Neural progenitor cell (in vitro differentiated cells): ENCODE data around the gene TRPC4.

ENCODE experiments used
- EZH2phosphoT487 ChIP-seq: fragments of 200-600 bp; sonication (generic); IDR thresholded peaks from 2 replicates; pipeline ENCODE4 v1.6.1; 2017; ENCODE audit warnings: antibody characterized with exemption
- TF ChIP-seq, protein P1 (sequence below): fragments of 200-600 bp; sonication (generic); IDR thresholded peaks from 2 replicates; pipeline ENCODE4 v1.5.1; 2017; ENCODE audit warnings: antibody characterized with exemption, mild to moderate bottlenecking

DNA sequence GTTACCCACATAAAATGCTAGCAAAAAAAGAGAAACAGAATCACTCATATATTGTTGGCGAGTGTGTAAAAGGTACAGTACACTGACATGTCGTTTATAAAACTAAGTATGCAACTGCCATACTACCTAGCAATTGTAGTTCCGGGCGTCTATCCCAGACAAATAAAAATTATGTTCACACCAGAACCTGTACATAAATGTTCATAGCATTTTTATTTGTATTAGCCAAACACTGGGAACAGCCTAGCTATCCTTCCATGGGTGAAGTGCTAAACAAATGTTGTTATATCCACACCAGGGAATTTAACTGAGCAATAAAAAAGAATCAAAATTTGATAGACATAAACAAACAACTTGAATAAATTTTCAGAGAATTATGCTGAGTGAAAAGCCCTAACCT lies 242.1 kb downstream of the TRPC4 start:
- TF ChIP-seq, protein P1, sequence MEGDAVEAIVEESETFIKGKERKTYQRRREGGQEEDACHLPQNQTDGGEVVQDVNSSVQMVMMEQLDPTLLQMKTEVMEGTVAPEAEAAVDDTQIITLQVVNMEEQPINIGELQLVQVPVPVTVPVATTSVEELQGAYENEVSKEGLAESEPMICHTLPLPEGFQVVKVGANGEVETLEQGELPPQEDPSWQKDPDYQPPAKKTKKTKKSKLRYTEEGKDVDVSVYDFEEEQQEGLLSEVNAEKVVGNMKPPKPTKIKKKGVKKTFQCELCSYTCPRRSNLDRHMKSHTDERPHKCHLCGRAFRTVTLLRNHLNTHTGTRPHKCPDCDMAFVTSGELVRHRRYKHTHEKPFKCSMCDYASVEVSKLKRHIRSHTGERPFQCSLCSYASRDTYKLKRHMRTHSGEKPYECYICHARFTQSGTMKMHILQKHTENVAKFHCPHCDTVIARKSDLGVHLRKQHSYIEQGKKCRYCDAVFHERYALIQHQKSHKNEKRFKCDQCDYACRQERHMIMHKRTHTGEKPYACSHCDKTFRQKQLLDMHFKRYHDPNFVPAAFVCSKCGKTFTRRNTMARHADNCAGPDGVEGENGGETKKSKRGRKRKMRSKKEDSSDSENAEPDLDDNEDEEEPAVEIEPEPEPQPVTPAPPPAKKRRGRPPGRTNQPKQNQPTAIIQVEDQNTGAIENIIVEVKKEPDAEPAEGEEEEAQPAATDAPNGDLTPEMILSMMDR = no peak
- TF ChIP-seq EZH2phosphoT487 = no peak
